GM03348 (cell line): ENCODE measurements around the gene PPFIBP1.
"Not testable (repeated sequence)": the region's sequence is repeated elsewhere in the genome, so short reads cannot be mapped to it uniquely, and the experiment has no call there.

ENCODE experiments used
- DNase-seq: peaks from one replicate; pipeline ENCODE4 v3.0.0; 2012; ENCODE audit warnings: low spot score

The PPFIBP1 gene

DNA sequence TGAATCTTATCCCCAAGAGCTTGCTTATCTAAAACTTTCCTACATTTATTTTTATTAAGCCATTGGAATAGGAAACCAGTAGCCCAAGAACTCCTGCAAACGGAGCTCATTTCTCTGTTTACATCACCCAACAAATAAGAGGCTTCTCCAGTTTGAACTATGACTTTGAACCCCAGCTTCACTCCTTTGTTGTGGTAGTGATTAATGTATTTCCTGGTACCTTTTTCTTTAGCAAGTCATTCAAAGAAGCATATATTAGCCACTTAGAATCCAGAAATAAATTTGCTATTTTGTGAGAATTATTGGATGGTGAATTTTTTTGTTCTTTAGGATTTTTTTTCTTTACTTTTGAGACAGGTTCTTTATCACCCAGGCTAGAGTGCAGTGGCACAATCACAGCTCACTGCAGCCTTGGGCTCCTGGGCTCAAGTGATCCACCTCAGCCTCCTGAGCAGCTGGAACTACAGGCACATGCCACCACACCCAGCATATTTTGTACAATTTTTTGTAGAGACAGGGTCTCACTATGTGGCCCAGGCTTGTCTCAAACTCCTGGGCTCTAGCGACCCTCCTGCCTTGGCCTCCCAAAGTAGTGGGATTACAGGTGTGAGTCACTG lies 104.0 kb downstream of the PPFIBP1 start:
- not testable (repeated sequence) for DNase-seq

DNA sequence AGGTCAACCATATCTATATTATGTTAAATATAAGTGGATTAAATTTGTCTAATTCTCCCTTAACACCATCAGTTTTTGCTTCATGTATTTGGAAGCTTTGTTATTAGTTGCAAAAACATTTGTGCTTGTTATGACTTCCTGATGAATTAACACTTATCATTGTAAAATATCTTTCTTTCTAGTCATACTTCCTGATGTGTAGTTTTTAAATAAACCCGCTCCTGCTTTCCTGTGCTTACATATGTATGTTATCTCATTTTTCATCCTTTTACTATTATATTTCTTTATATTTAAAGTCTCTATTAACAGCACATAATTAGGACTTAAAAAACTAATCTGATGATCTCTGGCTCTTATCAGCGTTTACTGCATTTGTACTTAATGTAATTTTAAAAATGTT lies 106.2 kb downstream of the PPFIBP1 start:
- DNase-seq = not testable (repeated sequence)

DNA sequence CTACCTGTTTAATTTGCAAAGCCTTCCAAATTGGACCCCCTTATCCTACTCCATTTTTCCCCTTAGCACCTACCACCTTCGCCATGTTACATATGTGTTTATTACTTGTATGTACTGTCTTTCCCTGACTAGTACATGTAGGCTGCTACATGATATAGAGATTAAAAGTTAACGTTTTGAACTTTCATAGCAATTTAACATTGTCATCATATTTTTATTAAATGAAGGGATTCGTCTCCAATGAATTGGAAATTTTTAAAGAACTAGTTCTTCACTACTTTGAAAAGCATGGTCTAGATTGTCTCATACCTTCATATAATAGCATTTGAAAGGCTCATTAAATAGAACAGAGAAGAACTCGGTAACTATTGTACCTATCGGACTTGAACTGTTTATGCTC lies 107.4 kb downstream of the PPFIBP1 start:
- no peak for DNase-seq

DNA sequence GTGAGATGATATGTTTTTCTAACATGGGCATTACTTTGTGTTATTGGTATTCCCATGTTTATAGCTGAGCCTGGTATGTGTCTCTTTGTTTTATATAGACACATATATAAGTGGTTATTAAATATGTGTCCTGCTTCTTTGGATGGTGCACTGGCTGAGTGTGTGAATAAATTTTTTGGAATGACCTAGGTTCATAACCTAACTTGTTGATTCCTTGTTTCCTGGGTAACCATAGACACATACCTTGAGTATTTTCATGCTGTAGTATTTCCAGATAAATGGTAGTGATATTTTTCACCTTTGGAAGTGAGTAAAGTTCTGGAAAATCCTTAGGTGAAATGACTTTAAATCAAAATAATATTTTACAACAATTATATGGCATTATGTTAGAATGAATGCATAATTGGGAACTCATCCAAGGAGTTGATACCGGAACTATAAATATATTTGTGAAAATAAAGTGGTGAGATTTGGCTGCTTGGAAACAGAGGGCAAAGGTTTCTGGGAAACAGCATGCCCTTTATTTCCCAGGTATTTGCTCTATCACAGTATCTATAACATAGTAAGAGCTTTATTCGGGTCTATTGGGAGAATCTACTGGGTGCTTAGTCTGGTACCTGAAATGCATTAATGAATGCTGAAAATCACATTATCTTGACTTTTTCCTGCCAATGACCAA lies 107.9 kb downstream of the PPFIBP1 start:
- DNase-seq = no peak

DNA sequence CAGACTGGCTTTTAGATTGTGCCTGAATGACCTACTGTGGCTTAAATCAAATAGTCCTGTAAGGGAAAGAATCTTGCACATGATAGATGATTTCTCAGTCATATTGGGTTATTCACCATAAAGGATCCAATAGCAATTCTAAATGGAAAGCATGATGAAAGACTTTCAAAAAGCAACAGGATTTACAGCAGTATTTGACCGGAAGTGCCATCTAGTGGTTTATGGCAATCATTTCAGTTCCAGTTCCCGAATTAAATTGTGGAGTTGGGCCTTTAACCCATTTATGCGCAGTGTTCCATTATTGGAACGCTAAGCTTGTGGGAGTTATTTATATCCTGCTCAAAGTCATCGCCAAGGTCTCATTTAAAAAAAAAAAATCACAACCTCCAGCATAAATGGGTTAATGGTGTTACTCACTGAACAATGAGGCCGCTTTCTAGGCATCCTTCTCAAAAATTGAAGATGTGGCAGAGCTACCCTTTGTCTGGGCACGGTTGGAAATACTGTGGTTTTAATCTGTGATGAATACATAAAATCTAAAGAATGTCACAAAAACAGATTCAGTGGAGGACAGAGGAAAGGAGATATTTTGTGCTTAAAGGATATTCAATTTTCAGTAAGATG lies 111.5 kb downstream of the PPFIBP1 start:
- peak; percentile 59 for DNase-seq

DNA sequence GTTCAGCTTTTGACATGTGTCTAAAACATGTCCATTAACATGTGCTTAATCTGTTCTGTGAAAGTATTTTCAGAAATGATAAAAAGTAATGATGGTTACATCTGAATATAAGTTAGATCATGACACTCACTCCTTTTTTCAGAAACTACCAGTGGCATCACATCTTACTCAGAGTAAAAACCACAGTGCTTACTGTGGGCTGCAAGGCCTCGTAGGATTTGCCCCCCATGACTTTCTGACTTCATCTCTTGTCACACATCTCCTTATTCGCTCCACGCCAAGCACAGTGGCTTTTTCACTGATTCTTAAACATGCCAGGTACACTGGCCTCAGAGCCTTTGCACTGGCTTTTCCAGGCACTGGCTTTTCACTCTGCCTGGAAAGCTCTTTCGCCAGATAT lies 112.6 kb downstream of the PPFIBP1 start:
- DNase-seq = not testable (repeated sequence)

DNA sequence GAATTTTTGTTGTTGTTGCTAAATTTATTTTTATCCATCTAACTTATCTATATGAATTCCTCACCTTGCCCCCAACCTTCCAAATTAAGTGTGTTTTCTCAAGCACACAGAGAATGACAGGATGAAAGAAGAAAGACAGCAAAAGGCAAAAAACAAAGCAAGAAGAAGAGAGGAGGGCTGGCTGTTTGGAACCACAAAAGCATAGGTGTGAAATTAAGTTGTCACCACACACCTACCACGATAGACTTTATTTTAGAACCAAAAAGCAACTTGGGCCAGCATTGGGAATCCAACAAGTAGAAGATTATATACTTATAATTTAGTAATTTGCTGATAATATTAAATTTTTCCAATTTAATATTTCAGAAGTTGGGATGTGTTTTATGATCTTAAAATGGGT lies 113.5 kb downstream of the PPFIBP1 start:
- no peak for DNase-seq

DNA sequence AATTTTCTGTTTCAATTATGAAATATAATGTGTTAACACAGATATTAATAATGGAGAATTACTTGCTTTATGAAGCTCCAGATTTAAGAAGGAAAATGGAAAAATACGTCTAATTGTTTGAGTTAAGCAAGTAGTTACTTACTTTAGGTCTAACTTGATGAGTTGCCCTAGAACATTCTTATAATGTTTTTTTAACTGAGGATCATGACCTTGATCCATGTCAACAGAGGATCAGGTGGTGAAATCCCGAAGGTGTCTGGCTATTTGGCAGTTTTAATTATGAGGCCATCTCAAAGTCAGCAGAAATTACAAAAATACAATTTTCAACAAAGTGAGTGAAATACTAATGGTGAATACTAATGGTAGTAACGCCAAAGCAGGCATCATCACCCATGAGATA lies 115.3 kb downstream of the PPFIBP1 start:
- DNase-seq = no peak

DNA sequence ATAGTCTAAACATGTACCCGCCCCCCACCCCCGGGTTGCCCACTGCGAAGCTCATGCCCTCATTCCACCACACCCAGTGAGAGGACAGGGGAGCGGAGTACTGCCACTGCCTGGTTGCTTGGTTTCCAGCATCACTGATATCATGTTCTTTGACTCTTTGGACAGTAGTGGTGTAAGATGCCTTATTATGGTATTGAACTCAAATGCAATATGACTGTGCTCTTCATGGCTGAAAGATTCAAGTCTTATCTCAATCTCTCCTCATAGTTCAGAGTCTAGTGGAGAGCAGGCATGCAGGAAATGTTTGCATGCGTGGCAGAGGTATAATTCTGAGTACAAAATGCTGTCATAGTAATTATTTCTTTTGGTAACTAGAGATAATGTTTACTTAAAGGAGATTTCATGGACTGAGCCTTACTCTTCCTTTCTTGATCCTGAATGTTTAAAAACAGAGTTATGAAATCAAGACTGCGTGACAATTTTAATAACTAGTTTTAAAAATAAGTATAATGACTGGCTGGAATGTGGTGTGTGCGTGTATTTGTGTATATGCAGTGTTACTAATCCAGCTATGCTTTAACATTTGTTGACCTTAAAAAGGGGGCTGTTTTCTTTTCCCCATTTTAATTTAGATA lies 116.7 kb downstream of the PPFIBP1 start:
- not testable (repeated sequence) for DNase-seq

DNA sequence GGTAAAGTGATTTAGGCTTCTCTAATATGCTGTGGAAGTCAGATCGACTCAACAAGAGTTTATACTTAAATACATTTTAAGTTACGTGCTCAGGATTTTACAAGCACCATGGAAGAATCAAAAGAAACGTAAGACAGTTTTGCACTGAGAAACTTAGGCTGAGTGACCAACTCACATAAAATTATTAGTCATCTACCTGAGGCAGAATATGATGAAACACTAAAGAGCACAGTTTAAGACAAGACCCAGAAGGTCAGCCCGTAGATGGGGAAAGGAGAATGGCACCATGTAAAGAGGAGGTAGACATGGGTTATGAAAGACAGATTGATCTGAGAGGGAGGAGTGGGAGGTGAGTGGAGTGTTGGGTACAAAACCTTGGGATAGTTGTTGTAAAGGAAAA lies 118.4 kb downstream of the PPFIBP1 start:
- DNase-seq = not testable (repeated sequence)

DNA sequence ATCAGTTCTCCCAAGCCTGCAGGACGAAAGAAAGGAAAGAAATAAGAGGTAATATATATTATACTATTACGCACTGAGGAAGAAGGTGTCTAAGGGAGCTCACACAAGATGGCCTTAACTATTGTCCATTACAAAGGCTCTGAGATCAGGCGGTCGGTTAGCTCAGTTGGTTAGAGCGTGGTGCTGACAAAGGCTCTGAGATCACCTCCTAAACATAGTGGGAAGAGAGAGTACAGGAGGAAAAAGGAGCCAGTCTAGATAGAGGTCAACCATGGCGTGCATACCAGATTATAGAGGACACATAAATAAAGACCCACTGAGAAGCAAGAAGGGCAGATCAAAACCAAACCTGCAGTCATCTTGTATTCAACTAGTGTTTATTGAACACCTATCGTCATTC lies 118.9 kb downstream of the PPFIBP1 start:
- DNase-seq = not testable (repeated sequence)

DNA sequence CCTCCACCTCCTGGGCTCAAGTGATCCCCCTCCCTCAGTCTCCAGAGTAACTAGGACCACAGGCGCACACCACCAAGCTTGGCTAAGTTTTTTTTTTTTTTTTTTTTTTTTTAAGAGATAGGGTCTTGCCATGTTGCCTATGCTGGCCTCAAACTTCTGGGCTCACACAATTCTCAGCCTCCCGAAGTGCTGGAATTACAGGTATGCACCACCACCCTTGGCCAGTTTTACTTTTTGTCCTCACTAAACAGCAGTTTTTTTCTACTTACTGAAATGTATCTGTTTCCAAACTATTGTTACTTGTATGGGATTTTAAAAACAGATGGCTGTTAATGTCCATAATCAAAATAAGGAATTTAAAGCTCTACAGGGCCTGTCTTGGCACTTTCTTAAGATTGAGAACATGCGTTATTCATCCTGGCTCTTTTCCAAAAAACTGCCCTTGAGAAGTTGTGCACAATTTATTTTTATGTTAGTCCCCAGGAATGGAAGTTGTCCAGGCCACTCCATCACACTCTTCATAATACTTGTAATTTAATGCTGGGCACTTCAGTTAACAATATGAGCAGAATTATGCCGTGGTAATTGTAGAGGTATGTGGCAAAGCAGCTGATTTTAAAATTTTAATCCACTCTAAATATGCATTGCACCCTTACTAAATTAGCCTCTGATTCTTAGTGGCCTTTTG lies 120.3 kb downstream of the PPFIBP1 start:
- no peak for DNase-seq

DNA sequence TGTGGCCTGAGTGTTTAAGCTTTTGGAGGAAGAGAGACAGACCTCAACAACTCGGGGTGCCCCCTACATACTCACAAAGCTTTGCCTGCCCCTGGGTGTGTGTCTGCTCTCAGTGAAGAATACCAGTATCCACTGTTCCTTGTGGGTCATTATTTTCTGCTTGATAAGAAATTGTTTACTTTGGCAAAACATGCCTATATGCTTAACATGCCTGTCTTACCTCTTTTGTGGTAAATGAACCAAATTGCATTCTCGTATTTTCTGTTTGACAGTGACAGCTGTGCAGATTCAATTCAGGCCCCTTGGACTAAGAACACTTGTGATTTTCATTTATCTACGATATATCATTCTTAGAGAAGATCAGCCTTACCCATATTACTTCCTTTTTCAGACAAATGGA lies 121.7 kb downstream of the PPFIBP1 start:
- no peak for DNase-seq

DNA sequence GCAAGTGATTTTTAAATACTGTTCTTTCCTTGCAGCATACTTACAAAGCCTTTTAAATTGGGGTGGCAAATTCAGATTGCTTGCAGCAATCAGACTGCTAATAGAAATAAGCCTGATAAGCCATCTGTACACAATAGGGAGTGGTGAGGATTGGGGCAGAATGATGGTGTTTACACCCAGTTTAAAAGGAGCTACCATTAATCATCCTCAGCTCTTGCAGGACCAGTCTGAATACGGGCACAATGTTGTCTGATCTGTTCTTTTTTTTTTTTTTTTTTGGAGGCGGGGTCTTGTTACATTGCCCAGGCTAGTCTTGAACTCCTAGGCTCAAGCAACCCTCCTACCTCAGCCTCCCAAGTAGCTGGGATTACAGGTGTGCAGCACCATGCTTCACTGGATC lies 122.1 kb downstream of the PPFIBP1 start:
- no peak for DNase-seq

DNA sequence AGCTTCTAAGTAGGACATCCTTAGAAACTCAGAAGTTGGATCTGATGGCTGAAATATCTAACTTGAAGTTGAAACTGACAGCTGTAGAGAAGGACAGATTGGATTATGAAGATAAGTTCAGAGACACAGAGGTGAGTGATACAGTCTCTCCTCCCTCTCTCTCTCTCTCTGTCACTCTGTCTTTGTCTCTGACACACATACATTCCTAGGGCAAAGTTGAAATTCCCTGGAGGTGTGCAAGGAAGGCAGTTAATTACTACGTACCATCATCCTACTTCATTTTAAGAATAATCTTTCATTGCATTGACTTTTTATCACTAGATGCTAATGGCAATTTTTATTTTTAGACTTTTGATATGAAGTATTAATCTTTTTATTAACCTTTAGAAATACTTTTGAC lies 126.0 kb downstream of the PPFIBP1 start:
- no peak for DNase-seq

DNA sequence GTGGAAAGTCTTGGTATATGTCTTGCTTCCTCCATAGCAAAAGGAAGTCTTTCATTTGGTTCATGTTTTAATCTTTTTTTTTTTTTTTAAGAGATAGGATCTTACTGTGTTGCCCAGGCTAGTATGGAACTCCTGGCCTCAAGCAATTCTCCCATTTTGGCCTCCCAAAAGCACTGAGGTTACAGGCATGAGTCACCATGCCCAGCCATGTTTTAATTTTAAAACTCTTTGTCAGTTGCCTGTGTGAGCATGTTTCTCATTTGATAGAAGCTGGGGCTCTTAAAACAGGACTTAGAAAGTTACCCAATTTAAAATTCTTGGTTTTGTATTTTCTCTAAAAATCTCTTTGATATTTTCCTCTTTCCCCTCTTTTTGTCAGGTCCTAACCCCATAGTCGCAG lies 127.2 kb downstream of the PPFIBP1 start:
- no peak for DNase-seq

DNA sequence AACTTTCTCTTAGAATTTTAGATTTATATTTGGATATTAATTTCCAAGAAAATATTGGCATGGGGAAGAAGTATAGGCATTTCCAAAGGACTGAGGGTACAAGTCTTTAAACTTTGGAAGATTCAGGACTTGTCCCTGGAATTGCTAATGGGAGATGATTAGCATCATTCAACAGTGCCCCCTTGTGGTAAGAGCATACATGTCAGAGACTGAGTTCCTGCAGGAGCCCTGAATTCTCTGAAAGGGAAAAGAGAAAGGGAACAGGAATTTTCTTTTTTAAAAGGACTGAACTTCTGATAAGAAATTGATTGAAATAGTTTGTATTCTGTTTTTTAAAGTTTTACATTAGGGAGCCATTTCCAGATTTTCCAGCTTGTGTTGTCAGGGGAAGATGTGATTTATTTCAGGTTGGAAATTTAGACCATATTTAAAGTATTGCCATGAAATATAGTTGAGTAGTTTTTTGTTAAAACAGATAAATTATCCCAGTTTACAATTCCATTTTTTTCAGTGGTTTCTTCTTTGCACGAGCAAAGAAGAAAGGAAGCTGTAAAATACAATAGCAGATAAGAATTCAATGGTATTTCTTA lies 128.3 kb downstream of the PPFIBP1 start:
- DNase-seq = peak; percentile 82

DNA sequence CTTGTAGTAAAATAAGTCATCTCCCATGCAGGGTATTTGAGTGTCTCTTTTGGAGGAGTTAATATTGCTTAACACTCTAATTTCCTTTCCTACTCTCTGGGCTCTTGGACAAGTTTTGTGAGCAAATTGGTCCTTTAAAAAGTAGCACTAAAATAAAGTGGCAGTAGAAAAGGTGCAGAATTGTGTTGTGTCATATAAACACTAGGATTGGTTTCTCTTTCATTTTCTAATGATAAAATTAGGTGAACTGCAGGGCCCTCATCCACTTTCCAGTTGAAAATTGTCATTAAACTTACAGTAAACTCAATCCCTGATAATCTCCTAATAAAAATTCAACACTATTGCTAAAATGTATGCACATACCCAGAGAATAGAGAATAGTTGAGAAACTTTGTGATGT lies 129.7 kb downstream of the PPFIBP1 start:
- no peak for DNase-seq

DNA sequence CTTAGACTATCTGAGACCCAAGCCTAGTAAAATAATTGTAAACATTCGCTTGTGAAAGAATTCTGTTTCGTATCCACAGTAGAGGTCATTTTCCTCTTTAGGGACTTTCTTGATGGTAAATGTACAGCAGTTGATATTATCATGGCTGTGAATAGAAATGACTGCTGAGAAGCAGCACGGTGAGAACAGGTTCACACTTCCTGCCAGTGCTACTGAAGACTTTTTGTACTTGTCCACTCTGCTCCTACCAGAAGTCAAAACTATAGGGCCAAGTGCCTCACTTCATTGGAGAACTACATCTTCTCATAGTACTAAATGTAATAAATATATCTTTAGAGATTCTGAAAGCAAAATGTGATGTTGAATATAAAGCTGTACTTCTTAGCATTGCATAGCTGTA lies 131.5 kb downstream of the PPFIBP1 start:
- DNase-seq = not testable (repeated sequence)

DNA sequence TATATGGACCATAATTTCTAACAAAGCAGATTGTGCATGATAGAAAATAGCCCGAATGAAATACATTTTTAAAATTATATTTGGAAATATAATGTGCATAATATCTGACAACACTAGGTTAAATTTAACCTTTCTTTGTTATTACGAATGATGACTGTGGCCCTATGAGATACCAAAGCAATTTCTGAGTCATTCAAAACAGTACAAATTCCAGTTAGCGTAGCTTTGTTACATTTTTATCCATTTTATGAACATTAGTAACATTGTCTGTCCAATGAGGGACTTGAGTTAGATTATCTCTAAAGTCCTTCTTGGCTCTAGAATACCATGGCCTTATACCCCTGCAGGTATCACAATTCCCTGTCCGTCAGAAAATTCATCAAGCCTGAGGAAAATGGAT lies 133.3 kb downstream of the PPFIBP1 start:
- no peak for DNase-seq

DNA sequence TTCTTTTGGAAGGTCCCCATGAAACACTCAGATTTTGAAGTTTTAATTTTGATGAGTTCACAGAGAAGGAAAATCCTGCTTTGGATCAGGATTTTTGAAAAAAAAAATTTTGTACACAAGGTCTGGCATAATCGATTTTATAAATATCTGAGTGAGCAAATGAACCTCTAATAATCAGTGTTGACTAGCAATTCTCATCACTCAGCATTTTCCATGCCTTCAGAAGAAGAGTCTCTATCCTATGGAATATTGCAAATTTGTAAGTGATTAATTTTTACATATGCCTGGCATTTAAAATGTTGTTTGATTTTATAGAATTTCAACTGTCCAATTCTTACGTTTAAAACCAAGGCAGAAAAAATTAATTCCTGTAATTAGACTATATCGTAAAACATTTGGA lies 141.7 kb downstream of the PPFIBP1 start:
- DNase-seq = no peak

DNA sequence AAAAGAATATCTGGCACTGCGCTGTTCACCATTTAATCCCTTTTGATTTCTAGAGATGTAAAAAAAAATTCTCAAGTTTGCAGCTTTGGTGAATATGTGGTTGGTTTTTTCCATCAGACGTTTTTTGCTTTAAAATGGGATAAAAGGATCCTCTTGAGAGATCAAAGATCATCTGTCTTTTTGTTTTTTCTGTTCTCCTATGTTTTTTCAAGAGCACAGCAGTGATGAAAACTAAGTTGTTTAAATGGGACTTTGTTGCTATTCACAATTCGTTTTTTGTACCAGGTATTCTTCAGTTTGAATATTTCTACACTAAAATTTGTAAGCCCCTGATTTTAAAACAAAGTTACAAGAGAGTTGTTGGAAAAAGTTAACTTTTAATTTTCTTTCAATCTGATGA lies 142.5 kb downstream of the PPFIBP1 start:
- no peak for DNase-seq
